NCI-H2196 (cell line): ENCODE results near the gene FGGY.
"Not testable (repeated sequence)": the region's sequence is repeated elsewhere in the genome, so short reads cannot be mapped to it uniquely, and the experiment has no call there.

ENCODE experiments used
- DNase-seq: peaks from one replicate; lab custom pipeline; 2025; ENCODE audit not compliant: unreplicated experiment; lab: John Stamatoyannopoulos, UW

Gene FGGY

DNA sequence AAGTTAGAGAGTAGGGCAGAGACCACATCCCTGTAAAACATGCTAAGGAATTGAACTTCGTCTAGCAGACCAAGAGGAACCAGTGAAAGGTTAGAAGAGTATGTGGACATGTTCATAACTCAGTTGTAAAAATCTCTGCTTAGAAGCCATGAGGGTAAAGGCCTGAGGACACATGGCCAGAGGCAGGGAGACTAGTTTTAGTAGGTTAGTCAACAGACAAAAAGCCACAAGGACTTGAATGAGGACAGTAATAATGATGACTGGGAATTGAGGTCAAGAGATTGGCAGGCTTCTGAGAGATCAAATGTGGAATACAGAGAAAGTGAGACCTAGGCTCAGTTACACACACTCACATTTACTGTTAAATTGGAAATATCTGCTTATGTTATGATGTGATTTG, 312.4 kb downstream of the FGGY start:
- DNase-seq, result no peak

DNA sequence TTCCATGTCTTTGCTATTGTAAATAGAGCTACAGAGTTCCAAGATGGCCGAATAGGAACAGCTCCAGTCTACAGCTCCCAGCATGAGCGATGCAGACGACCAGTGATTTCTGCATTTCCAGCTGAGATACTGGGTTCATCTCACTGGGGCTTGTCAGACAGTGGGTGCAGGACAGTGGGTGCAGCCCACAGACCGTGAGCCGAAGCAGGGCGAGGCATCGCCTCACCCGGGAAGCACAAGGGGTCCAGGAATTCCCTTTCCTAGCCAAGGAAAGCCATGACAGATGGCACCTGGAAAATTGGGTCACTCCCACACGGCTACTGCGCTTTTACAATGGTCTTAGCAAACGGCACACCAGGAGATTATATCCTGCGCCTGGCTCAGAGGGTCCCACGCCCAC, 313.6 kb downstream of the FGGY start:
- DNase-seq, result not testable (repeated sequence)

DNA sequence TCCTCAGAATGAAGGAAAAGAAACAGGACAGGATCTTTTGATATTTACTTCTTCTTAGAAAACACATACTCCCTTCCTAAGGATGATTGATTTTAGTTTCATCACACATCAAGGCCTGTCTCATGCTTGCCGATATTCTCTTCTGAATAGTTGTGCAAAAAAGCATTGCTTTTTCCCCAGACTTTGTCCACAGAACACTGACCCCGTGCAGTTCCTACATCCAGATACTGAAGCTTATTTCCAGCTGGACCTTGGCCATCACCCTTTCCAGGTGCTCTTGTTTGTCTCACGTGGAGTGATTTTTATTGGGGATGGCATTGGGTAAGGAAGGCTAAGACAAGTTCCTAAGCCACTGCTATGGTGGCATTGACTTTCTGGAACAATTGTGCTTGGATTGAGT, 320.5 kb downstream of the FGGY start:
- DNase-seq, result no peak

DNA sequence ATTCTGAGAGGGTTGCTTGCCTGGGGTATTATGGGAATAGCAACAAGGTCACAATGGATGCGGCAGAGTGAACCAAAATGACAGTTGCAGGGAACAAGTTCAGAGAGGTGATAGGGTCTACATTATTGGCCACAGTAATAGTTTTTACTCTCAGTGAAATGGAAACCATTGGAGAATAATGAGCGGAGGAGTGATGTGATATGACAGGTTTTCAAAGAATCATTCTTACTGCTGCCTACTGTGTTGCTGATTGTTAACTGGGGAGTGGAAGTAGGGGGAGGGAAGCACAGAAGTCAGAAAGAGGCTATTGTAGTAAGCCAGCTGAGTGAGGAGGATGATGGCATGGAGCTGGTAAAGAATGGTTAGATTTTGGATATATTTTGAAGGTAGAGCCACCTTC, 322.7 kb downstream of the FGGY start:
- no peak for DNase-seq

DNA sequence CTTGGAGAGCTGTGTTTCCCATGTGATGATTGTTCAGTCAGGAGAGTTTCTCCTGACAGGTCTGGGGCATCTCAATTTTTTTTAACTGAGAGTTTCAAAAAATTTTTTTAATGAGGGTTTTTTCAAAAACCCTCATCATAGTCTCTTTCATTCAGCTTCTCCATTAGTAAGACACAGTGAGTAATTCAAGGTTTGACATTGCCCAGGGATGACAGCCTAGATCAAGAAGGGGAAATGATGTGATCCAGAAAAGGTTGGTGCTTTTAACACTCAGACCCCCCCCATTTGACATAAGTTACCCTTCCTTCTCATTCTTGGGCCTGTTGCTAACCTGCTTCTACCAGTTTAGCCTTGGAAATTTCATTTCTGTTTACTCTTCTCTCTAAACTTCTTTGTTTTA, 328.5 kb downstream of the FGGY start:
- no peak for DNase-seq

DNA sequence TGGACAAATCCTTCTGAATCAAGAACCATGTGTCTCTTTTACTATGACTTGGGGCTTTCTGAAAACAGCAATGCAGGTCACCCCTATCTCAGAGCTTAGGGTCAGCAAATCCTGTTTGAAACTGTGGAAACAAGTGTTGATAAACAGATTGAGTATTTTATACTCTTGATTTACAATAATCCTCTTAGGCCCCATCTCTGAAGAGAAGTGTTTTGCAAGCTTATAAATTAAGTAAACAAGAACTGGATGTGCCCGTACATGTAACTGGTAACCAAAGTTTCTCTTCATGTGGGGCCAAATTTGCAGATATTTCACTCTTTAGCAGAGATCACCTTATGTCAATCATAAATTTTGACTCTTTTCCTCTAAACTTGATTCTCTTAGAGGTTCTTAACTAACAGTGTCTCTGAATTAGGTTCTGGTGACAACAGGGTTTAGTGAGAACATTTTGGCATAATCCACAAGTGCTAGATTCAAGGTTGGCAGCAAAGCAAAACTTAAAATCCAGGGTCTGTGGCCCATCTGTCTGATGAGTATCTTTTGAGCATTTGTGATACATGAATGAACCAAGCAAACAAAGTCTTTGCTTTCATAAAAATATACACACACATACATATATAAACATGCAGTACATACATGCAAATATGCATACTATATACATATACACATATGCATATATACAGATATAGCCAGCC, 334.8 kb downstream of the FGGY start:
- DNase-seq, result no peak

DNA sequence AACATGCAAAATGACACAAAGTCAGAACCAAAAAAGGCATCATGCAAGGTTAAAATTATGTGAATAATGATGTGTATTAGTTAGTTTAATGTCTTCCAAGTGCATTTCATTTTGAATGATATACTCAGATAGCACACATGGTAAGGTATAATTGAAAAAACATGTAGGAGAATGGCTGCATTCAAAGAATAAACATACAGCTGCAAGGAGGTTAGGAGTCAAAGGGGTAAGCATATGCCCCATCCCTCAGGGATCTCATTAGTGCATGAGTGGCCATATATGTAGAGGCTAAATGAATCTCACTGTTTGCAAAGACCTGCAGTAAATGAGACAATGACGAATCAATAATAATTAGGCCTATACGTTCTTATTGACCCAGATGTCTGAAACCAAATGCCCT, 338.2 kb downstream of the FGGY start:
- DNase-seq, result no peak

DNA sequence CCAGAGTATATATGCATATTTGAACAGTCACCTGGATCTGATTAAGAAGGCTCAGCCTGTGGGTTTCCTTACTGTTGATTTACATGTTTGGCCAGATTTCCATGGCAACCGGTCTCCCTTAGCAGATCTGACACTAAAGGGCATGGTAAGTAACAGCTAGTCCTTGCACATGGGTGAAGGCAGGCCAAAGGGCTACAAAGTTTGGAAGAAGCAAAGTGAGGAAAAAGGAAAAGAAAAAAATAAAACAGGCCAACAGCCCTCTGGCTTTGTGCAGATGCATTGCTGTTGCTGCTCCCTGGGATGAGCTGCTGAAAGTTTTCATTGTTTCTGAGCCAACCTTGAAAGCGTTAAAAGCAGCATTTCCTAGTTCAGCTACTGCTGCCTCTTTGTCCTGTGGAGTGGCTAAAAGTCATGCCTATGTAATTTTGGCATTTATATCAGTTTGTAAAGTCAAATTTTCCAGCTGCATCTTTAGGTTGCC, 341.4 kb downstream of the FGGY start:
- DNase-seq, result no peak

DNA sequence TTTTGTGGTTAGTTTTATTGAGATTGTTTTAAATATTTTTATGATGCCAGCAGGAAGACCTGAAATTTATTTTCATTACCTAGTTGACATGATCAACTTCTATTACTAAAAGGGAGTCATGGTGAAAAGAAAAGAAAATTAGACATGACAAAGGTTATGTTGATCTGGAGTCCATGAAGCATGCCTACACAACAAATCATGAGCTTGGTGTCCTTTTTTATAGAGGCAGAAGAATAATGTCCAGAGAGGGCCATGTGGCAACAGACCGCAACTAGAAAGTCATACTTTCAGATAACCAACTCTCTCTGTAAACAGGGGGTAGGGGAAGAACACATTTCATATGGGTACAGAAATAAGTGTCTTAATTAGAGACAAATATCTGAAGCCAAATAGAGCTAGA, 342.4 kb downstream of the FGGY start:
- DNase-seq, result no peak

DNA sequence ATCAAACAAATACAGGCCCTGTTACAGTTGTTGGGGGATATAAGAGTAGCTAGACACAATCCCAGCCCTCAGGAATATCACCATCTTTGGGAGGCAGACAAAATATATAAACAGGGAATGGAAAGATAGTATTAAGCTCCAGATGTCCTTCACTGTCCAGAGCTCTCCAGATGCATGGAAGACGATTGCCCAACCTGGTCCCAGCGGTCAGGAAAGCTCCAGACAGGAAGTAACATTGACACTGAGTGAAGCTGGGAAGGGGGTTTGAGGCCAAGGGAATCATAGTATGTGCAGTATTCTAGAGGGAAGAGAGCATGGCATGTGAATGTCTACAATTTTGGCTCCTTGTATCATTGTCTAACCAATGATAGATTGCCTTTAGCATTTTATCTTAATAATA, 344.0 kb downstream of the FGGY start:
- no peak for DNase-seq

DNA sequence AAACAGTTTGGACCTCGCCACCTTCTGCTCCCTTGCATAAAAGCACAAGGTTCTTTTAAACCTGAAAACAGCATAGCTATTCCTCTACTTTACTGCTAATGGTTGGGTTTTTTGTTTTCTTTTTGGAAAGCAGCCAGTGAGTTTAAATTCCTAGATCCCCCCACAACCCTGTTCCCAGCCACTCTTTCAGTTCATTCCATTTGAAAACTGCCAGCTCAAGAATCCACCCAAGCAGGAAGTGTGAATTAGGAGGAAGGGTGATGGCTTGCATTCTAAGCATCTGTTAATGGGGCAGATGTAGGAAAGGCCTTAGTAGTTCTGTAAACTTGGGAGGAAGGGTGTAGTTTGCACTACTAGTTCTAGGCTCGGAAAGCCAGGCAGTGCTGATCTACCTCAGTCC, 344.9 kb downstream of the FGGY start:
- no peak for DNase-seq

DNA sequence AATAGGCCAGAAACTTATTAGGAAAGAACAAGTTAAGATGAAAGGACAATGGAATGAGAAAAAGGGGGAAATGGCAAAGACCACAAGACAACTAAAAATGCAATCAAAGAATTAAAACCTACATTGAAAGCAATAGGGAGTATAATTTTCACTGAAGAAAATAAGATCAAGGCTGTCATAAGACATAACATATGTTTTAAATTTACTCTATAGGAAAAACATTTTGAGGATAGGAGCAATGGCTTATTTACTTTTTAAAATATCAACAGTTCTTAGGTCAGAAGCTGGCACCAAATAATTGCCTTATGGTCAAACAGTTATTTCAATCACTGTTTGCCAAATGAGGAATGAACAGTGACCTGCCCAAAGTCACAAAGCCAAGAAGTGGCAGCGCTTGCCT, 346.6 kb downstream of the FGGY start:
- no peak for DNase-seq

DNA sequence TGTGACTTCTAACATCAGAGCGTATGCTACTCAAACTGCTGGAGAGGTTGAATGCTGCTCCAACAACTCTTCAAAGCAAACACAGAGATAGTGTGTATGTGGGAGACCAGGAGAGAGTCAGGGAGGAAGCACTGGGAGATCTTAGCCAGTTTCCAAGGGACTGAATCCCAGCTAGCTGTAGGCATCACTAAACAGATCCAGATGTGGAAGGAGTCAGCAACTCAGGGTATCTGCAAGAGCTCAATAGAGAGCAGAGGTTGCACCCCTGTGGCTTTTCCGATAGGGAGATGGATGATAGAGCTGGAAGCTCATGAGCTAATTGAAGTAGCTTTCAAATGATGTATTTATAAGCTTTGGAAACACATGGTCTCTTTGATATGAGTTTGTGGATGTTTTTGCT, 349.0 kb downstream of the FGGY start:
- no peak for DNase-seq

DNA sequence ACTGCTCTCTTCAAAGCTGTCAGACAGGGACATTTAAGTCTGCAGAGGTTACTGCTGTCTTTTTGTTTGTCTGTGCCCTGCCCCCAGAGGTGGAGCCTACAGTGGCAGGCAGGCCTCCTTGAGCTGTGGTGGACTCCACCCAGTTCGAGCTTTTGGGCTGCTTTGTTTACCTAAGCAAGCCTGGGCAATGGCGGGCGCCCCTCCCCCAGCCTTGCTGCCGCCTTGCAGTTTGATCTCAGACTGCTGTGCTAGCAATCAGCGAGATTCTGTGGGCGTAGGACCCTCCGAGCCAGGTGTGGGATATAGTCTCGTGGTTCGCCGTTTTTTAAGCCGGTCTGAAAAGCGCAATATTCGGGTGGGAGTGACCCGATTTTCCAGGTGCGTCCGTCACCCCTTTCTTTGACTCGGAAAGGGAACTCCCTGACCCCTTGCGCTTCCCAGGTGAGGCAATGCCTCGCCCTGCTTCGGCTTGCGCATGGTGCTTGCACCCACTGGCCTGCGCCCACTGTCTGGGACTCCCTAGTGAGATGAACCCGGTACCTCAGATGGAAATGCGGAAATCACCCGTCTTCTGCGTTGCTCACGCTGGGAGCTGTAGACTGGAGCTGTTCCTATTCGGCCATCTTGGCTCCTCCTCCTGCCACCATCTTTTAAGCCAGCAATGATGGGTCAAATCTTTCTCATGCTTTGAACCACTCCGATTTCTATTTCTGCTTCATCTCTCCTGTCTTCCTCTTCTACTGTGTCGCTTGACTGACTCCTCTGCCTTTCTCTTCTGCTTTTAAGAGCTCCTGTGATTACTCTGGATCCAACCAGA, 356.5 kb downstream of the FGGY start:
- not testable (repeated sequence) for DNase-seq

DNA sequence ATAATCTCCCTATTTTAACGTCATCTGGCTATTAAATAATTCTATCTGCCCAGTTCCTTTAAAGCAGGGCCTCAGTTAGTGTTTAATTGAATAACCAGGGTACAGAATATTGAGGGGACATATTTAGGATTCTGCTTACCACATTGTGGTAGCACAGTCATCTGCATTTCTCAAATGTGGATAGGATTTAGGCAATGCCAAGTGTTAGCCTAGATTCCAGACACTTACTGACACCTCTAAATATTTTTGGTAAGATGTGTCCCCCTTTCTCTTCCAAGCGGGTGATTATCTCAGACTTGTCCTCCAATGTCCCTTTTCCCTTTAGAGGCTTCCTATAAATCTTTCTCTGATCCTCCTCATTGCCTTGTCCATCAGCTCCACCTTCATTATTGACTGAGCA, 357.1 kb downstream of the FGGY start:
- DNase-seq, result no peak

DNA sequence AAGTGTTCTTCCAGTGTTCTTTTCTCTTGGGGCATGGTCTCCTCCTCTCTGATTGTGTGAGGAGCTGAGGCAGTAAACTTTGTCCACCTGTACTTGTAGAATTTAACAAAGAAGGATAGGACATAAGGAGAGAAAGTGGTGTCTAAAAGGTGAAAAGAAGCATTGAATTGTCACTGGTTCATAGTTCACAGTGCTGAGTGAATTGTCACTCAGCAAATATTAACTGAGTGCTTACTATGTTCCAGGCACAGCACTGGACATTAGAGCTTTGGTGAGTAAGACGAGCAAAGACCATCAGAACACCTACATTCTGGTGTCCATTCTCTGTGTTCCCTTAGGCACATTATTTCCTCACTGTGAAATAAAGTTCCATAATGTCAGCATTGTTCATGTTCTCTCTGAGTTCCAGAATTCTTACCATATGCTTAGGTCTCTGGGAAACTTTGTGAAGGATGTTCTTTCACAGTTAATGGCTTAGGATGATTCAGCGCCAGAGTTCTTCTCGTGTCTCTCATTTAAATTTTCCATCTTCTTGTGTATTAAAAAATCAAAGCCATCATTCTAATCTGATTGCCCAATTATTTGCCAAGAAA, 361.1 kb downstream of the FGGY start:
- DNase-seq, result no peak

DNA sequence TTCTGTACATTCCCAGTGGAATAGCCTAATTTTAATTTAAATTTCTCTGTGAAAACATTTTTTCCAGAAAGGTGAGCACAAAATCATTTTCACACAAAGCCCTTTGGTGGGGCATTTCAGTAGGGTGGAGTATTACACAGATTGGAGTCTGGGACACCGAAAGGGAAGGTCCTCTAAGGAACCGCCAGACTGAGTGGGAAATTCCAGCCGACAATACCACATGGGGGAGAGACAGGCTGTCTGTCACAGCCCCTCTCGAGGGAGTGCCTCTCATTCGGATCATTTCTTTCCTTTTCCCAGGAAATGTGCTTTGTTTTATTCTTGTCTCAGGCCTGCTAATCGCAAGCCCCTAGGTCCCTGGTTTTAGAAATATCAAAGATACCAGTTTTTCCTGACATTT, 367.3 kb downstream of the FGGY start:
- no peak for DNase-seq

DNA sequence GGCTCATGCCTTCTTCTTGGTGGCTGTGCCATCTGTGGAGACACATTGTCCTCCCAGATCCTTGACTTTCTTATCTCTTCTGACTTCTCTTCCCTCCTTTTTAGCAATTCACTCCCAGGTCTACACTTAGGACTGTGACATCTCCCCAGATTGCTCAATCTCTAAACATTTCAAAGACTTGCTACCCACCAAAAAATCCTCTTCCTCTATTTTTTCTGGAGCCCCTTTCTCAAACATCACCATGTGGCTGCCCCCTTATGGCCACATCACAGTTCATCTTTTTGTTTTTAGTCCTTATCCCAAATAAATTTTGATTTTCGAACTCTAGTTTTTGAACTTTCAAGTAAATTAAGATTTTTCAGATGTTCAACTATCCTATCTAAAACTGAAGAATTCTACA, 369.2 kb downstream of the FGGY start:
- DNase-seq, result no peak

DNA sequence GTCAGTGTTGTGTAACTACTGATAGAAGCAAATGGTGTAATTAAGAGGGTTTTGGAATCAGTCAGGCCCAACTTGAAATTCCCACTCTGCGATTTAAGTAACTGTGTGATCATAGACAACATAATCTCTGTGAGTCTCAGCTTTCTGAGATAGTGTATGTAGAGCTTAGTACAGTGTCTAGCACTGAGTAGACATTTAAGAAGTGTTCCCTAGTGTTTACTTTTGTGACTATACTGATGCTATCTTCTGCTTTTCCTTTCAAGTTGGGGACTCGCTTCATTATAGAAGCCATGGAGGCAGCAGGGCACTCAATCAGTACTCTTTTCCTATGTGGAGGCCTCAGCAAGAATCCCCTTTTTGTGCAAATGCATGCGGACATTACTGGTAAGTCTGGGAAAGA, 370.1 kb downstream of the FGGY start:
- no peak for DNase-seq

DNA sequence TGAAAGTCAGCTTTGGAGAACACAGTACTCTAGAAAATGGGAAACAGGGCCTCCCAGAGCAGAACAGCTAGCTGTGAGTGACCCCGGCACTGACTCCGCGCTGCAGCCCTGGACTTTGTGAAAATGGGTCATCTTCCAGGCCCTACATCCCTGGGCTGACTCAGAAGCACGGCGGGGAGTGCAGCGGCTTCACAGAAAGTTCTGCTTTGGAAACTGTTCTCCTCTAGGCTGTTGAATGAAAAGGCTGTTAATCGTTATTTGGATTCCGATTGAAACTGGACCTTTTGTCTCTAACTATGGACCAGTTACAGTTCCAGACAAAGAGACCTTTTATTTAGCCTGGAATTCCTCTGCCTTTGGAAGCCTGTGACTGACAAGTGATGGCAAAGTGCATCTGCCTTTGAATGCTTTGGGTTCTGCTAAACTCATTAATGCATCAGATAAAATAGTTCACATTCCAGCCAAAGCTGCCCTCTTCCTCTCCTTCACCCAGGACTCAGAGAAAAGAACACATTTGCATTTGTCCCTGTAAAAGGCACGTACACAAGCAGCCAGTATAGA, 372.9 kb downstream of the FGGY start:
- no peak for DNase-seq

DNA sequence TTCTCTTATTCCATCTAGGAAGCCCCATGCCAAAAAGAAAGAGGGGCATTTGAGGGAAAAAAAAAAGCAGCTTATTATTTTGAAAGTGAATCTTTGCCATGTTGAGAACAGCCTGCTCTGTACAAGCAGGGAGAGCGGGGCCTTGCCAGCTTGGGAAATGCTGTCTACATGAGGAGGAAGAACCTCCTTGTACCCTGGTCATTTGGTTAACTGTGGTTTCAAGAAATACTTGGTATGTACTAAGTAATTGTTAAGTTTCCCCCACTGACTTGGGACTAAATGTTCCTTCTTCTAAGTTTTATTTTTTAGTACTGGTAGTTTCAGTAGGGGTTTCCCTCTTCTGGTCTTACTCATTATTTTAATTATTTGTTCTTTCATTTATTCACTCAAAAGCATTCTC, 373.8 kb downstream of the FGGY start:
- DNase-seq, result no peak
